H1 (cell line): Measurements from ENCODE around the gene HOXD10. TPM values are rescaled to one million over a fixed set of nuclear protein-coding genes. Genes with fewer than 3 reads are reported as not detected.

Experiments used
- BRCA1 ChIP-seq: IDR thresholded peaks from 2 replicates; pipeline ENCODE4 v1.6.1; 2012; ENCODE audit warnings: low read depth, low read length, improper control_type of control experiment
- CBX5 ChIP-seq: fragments of 300-800, 300-1000 bp; sonication (generic); IDR thresholded peaks from 2 replicates; pipeline ENCODE4 v1.7.1; 2016; ENCODE audit warnings: antibody characterized with exemption, low read length, low read depth
- CHD2 ChIP-seq: IDR thresholded peaks from 2 replicates; pipeline ENCODE4 v1.6.1; 2012; ENCODE audit warnings: low read length, improper control_type of control experiment
- CHD7 ChIP-seq: fragments of 300-600 bp; sonication (generic); IDR thresholded peaks from 2 replicates; pipeline ENCODE4 v1.7.1; 2012; ENCODE audit warnings: low read length, moderate library complexity, mild to moderate bottlenecking, inconsistent platforms; ENCODE audit not compliant: insufficient replicate concordance
- FOSL1 ChIP-seq: IDR thresholded peaks from 2 replicates; pipeline ENCODE4 v1.6.1; 2011; ENCODE audit warnings: mild to moderate bottlenecking, low read depth, low read length, moderate library complexity; ENCODE audit not compliant: insufficient read depth
- KDM1A ChIP-seq: fragments of 200-600, 300-600 bp; sonication (generic); IDR thresholded peaks from 2 replicates; pipeline ENCODE4 v1.7.1; 2016; ENCODE audit warnings: mild to moderate bottlenecking, low read length, borderline replicate concordance
- NANOG ChIP-seq: IDR thresholded peaks from 2 replicates; pipeline ENCODE4 v1.6.1; 2011; ENCODE audit warnings: low read length, low read depth, mild to moderate bottlenecking, inconsistent platforms; ENCODE audit not compliant: insufficient read depth, poor library complexity, severe bottlenecking
- POLR2A ChIP-seq, 2 experiments: IDR thresholded peaks; 1 replicate in 1 of 2; 2 replicates in 1 of 2; pipeline ENCODE4 v1.6.1; 2011; ENCODE audit warnings: low read depth in 2 of 2, low read length in 2 of 2, mild to moderate bottlenecking in 2 of 2; ENCODE audit errors: control extremely low read depth in 1 of 2
- SUZ12 ChIP-seq: fragments of 200-600 bp; sonication (generic); IDR thresholded peaks from 2 replicates; pipeline ENCODE4 v1.6.1; 2012; ENCODE audit warnings: mild to moderate bottlenecking, inconsistent platforms, low read length, moderate library complexity, mixed read lengths
- ZNF274 ChIP-seq: IDR thresholded peaks from 2 replicates; pipeline ENCODE4 v1.7.0; 2012; ENCODE audit warnings: low read length, borderline replicate concordance; ENCODE audit errors: extremely low read depth
- polyA plus RNA-seq, 7 experiments: library from polyadenylated mRNA; depleted of rRNA in 3 of 7; stranded (reverse) in 5 of 7; unstranded in 2 of 7; fragments of >200 nt in 5 of 7; fragments of 200-250 nt in 2 of 7; gene quantifications; 1 replicate in 5 of 7; 2 replicates in 1 of 7; 4 replicates in 1 of 7; pipeline versions ENCODE4 v1.2.1 to v1.2.3, GENCODE V29; 2011 to 2013; ENCODE audit warnings: missing spikeins in 2 of 7, mixed read lengths in 2 of 7
- total RNA-seq: library from RNA; stranded (reverse); fragmentation: NEBNext Ultra II Directional; extraction: Animal tissue kit (Norgen Biotek cat#: 25700); gene quantifications from 2 replicates; pipeline ENCODE4 v1.2.1, GENCODE V29; 2021

The HOXD10 gene
- total and polyA plus RNA-seq, 2 of the 8 experiments (the other 6 are each of a cell fraction or from before 2014, with no cell fraction given), result not detected

GRCh38 chr2:176159663-176160250, 43.2 kb downstream of the HOXD10 start (continued):
- TF ChIP-seq BRCA1 (no peak), SUZ12 (peak; percentile 98), FOSL1 (no peak), CHD7 (no peak), NANOG (no peak), ZNF274 (no peak), POLR2A (IDR thresholded peaks at IDR 0.05; ENCODE audit: control extremely low read depth in 1 of 2, low read depth in 2 of 2, low read length in 2 of 2) (no peak), CHD2 (no peak), CBX5 (no peak), KDM1A (no peak)
